ENCODE results near the gene SSR2.

Gene SSR2

DNA sequence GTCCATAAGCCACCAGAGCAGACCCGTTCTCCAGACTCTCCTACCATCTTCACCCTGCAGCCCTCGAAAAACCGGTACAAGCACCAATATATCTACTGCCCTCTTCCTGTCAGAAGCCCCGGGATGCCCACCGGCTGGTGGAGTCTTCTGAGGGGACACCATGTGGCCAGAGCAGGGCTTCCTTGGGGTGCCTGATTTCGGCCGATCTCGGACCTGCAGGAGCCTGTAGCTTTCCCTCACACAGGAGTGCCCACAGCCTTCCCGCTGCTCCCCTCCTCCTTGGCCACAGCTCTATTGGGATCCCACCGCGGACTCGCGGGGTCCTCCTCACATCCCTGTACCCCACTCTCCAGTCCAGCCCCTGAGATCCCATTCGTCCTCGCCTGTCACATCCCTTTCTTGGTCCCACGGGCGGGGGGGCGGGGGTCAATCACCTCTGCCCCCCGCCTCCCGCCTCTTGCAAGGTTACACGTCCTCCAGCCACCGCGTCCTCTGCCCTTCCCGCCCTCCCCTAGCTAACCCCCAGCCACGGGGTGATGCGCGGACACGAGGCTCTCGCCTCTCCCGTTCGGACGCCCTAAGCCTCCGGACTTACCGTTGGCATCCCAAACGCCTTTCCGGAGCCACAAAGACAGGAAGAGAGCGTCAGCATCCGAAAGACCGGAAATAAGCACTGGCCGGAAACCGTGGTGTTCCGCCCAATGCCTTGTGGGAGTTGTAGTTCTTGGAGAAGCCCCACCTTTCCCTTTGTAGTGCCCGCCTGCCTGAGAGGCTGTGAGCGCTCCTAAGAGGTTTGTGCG is at the start of gene SSR2:
SSR2 (minus strand) TSS at position 659 of the 800 bp plus-strand sequence. CDS start 784 bp downstream, outside the sequence.
- DNase-seq, result peak in 57 of 58 donors; percentile 26 to 95 (median 82)

DNA sequence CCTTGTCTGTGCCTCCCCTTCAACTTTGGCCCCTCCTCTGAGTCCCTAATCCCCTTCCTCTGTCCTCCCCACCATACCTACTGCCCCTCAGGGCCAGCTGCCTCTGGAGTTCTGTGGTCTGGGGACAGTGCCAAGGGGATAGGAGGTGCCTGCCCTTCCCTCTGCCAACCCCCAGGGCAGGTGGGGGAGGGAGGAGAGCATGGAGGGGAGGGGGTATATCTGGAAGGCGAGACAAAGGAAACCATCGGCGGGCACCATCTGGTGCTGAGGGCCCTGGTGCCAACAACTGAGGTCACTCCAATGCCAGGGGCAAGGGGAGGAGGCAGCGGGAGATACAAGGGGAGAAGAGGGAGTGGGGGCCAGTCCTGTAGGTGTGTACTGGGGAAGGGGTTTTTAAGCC is 49.8 kb upstream of the SSR2 start:
- peak in 1 of 58 donors; percentile 13 for DNase-seq

DNA sequence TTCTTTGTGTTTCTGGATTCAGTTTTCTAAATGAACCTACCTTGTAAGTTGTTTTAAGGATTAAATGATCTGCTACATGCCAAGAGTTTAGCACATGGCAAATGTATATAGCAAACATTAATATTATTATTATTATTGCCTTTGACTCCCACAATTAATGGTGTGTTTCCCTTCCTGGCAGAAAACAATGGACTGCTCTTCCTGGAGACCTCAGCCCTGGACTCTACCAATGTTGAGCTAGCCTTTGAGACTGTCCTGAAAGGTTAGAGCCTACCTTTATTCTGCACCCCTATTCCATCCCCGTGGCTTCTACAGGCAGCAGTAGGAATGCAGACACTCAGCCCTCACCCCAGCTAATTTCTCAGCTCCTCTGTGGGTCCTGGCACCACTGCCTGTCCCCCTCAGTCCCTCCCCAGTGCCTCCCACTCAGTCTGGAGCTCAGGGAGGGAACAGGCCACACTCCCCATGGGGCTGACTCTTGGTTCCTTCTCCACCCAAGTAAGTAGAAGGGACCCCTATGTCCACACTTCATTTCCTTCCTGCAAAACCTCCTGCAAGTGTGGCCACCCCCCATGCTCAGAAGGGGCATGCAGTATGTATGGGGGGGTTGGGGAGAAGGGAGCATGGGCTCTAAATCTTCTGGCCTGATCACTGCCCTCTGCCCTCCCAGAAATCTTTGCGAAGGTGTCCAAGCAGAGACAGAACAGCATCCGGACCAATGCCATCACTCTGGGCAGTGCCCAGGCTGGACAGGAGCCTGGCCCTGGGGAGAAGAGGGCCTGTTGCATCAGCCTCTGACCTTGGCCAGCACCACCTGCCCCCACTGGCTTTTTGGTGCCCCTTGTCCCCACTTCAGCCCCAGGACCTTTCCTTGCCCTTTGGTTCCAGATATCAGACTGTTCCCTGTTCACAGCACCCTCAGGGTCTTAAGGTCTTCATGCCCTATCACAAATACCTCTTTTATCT is 49.0 kb upstream of the SSR2 start:
- no peak for DNase-seq

DNA sequence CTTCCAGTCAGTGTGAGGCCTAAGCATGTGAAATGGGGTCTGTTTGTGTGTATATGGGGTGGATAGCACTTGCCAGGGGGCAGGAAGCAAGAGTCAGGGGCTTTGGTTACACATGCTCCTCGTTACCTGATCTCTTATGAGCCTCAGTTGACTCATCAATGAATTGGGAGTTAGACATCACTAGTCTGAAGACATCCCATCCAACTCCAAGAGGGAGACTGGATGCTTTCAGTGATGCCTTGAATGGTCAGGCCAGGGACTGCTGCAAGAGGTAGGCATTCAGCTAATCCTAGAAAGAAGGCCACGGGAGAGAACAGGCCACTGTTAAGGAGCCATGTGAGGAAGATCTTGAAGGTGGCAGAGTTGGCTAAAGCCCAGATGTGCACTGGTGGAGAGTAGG is 46.5 kb upstream of the SSR2 start:
- no peak for DNase-seq

DNA sequence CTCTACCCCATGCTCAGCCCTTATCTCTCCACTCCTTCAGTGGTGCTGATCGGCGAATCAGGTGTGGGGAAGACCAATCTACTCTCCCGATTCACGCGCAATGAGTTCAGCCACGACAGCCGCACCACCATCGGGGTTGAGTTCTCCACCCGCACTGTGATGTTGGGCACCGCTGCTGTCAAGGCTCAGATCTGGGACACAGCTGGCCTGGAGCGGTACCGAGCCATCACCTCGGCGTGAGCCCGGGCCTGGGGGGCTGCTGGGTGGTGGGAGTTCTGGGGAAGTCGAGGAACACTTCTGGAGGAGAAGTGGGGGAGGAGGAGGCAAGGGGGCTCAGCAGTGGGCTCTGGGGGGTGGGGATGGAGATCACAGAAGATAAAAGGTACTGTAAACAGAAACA is 45.1 kb upstream of the SSR2 start:
- no peak for DNase-seq

DNA sequence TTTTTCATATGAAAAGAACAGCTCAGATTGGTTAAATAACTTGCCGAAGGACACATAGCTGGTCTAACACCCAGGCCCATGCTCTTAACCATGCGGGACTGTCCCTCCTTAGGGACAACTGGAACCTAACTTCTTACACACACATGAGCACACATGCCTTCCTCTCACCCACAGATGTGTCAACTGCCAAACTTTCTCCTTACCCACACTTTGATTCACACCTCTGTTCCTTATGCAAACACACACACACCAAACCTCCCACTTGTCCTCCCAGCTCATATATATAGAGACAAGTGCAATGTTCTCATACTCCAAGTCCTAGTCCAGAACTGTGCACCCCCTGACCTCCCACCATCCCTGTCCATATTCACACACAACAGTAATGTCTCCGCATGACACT is 44.5 kb upstream of the SSR2 start:
- peak in 3 of 58 donors; percentile 2 to 64 (median 44) for DNase-seq

DNA sequence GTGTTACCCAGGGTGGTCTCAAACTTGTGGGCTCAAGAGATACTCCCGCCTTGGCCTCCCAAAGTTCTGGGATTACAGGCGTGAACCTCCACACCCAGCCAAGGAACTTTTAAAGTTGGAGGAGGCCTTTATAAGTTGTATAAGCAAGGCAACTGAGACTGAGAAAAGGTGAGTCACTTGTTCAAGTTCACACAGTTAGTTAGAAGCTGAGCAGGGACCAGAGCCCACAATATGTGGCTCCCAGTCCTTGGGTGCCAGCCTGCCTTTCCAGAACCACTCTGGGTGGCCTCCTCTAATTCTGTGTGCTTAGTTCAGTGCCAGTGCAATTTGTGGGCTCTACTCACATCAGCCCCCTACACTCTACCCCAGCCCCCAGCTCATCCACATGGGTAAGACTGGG is 43.9 kb upstream of the SSR2 start:
- no peak for DNase-seq

DNA sequence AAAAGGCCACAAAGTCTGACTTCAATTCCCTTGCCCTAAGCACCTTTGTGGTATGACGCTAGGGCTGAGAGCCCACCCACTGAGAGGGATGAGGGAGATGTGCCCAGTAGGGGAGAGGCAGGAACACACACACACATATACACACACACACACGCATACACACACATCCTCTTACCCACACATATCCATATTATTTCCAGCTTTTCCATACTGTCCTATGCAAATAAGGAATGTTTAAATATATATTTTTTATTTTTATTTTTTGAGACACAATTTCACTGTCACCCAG is 43.2 kb upstream of the SSR2 start:
- DNase-seq, result no peak

DNA sequence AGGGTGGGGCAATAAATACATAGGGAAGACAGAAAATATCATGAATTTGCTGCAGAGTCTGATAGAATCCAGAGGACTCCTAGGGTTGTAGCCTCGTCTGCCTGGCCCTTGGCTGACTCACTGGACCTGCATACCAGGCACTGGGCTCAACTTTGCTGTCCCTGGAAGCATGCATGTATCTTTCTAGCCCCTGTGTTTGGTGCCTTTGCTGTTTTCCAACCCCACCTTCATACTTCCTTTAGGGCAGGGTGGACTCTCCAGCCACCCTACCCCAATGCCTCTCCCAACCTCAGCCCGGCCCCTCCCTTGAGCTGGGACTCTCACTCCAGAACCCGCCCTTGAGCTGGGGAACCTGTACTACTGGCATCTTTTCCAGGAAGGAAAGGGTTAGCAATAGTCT is 41.4 kb upstream of the SSR2 start:
- DNase-seq, result no peak

DNA sequence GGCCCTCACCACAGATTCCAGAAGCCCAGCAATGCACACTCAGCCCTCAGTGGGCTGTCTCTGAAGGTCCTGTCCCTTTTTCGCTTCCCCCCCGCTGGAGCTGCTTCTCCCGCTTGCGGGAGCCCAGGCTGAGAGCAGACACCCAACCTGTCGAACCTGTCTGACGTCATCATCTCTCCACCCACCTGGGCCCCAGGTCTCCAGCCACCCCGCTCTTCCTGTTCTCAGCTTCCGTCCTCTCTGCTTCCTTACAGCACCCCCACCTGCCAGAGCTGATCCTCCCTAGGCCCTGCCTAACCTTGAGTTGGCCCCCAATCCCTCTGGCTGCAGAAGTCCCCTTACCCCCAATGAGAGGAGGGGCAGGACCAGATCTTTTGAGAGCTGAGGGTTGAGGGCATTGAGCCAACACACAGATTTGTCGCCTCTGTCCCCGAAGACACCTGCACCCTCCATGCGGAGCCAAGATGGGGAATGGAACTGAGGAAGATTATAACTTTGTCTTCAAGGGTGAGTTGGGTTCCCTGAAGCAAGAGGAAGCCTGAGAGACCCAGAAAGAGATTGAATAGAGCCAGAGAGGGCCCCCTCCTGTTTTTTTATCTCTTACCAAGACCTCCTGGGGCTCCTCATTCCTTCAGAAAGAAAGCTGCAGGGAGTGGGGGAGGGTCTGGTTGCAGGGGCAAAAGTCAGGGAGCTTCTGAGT is 40.3 kb upstream of the SSR2 start, which contains the start of gene RAB25:
RAB25 (plus strand) TSS at position 224 of the 700 bp plus-strand sequence; CDS start at position 465, 241 bp downstream.
- DNase-seq, result no peak

DNA sequence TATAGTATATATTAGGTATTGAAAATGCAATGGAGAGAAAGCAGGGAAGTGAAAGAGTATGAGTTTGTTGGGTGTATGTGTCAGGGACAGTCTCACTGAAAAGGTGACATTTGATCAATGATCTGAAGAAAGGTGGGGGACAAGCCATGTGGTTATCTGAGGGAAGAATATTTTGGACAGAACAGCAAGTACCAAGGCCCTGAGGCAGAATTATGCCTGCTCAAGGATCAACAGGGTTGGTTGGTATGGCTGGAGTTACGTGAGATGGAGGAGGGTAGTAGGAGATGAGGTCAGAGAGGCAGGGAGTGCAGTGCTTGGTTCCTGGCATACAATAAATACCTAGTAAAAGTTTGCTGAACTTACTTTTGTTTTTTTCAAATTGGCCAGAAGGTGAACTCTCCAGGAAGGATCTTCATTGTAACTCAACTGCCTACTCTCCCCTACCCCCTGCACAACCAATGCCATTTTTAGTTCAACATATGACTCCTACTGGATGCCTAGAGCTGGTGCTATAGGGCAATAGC is 35.6 kb upstream of the SSR2 start:
- DNase-seq, result no peak

DNA sequence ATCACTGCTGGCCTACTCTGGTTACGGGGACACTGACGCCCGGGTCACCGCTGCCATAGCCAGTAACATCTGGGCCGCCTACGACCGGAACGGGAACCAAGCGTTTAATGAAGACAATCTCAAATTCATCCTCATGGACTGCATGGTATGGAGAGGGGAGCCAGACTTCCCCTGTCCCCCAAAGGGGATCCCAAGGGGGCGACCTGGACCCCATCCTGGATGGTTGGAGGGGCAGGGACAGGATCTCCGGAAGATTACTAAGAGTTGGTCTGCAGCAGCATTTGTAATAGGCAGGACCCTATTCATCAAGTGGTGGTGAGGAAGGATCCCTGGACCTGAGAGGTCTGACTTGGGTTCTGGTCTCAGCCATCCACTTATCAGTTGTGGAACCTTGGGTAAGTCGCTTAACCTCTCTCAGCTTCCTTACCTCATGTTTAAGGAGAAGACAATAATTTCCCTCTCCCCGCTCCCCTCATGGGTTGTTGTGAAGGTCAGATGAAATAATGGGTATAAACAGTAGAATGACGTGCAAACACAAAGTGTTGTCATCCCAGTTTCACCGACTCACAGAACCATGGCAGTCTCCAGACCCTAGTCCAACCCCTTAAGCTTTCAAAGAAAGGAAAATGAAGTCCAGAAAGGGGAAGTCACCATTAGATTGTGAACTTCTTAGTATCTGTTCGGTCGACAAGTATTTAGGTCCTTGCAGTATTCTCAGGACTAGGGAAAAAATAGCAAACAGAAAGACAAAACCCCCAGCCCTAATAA is 34.7 kb upstream of the SSR2 start:
- DNase-seq, result peak in 2 of 58 donors; percentile 37 to 56

DNA sequence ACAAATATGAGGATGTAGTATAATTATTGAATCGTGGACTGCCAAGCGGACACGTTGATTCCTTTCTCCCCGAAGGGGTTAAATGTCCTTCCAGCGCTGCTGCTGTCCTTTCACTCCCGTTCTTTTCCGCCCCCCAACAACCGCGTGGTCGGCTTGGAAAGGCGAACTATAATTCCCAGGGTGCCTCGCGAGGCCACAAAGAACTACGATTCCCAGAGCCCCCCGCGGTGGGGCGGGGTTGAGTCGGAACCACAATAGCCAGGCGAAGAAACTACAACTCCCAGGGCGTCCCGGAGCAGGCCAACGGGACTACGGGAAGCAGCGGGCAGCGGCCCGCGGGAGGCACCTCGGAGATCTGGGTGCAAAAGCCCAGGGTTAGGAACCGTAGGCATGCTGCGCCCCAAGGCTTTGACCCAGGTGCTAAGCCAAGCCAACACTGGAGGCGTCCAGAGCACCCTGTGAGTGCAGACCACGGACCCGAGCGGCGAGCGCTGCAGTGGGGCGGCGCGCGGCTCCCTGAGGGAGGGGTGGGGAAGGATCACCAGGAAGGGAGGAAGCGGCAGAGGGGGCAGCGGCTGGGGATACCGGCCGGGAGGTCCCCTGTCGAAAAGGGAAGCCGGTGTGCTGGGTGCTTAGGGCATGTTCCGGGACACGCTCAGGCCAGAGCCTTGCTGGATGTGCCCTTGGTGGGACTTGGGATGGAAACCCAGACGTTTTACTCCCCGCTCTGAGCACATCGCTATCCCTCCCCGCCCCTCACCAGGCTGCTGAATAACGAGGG is 33.9 kb upstream of the SSR2 start, which contains the start of gene LAMTOR2:
LAMTOR2 (plus strand) TSS at position 283 of the 781 bp plus-strand sequence; CDS start at position 391, 108 bp downstream.
- DNase-seq, result peak; percentile 86 to 99 (median 98)

DNA sequence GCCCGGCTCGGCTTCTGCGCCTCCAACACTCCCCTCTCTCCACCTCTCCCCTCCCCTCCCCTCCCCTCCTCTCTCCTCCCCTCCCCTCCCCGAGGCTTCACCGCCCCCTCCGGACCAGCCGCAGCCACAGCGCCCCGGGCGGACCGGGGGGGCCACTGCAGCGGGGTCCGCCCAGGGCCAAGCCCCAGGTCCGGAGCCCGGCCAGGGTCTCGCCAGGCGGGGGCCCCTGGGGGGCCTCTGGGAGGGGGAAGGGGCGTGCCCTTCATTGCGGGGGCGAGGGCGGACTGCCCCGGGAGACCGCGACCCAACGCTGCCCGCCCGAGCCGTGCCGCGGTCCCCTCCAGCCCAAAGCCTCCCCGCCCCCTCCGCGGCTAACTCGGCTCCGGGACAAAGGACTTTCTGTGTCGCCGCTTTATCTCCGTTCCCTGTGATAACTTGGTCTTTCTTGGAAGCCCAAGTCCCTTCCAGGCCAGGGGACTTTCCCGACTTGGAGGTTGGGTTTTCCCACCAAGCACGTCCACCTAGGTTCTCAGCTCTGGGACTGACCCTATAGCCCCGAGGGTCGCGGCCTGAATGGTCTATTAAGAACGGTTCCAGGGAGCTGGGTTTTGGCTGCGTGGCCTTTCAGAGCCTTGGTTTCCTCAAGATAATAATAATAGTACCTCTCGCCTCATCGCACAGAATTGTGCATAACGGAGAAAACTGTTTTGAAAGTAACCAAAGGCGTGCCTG is 33.2 kb upstream of the SSR2 start, which contains the start of gene UBQLN4:
UBQLN4 (minus strand) TSS at position 31 of the 732 bp plus-strand sequence. CDS start 97 bp downstream, outside the sequence.
- DNase-seq, result peak in 56 of 58 donors; percentile 48 to 92 (median 82)

DNA sequence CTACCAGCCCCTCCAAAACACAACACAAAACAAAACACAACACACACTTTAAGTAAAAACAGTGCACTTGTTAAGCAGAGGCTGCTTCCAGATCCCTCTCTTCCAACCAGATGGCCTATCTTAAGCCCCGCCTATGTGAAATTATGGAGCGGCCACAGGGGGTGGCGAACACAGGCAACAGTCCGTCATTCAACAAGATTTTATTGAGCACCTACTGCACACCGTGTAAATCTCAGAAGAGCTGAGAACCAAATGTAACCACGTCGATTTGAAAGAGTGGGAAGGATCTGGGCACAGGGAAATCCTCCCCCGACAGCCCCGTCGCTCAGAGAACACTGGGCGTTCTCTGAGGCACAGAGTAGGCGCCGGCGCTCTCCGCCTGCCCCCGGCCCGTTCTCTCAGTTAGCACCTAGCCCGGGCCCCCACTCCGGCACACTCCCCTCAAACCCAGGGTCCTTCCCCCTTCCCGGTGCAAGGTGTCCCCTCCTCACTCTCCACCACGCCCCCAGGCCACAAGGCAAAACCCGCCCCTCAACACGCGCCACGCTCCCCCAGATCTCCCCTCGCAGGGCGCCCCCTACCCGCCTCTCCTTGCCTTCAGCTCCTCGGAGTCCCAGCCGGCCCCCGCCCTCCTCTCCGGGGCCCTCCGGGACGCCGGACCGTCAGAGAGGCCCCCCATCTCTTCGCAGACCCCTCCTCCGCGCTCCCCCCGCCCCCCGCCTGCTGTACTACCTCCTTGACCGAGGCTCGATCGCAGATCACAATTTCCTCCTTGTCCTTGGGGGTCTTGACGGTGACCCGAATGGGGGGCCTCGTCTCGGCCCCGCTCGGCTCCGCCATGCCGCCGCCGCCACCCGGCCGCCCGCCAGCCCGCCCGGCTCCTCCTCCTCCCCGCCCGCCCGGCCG is 32.4 kb upstream of the SSR2 start:
- DNase-seq, result peak in 39 of 58 donors; percentile 20 to 78 (median 48)

DNA sequence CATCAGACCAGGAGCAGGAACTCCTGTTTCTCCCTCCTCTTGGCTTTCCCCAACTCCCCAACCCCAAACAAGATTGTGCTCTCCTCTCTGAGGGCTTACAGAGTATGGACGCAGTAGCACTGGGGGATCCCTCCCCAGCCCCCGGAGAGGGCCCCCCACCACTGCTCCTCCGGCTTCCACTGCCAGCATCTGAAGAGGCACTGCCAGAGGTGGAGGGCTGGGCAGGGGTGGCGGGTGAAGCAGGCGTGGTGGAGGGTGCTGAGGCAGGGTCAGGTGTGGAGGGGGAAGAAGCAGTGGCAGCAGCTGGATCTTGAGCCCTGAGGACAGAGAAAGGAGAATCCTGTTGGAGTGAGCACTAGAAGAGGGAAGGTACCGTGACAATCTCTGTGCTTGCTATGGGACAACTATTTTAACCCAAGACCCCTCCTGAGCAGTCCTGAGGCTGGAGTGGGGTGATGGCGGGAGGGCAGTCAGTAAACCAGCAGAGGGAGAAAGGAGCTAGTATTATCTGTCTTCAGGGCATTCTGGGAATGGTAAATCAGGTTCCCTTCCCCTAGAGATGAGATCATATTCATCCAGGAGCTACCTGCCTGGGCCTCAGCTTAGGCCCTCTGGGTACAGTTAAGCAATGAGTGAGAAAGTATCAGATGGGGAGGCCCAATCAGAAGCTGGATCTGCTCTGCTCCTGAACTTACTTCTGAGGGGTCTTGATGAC is 30.4 kb upstream of the SSR2 start:
- DNase-seq, result no peak

DNA sequence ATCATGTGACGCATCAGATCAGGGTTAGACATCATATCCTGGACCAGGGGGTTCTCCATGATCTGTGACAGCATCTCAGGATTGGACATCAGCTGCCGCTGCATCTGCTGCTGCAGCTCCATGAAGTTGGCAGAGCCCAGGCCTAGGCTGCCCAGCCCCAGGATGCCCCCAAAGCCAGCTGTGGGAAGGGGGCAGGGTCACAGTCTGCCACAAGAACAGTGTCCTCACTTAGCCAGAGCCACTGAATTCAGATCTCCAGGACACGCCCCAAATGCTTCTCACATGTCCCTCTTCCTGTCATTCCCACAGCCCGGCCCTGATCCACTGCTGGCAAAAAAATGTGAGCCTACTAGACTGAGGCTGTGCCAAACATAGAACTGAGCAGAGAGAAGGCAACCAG is 29.6 kb upstream of the SSR2 start:
- peak in 35 of 58 donors; percentile 4 to 77 (median 33) for DNase-seq

All from anterior cingulate cortex (tissue), 58 donors.